K562 (cell line): ENCODE results near the gene ZNF385C. TPM values are rescaled to one million over a fixed set of nuclear protein-coding genes. Genes with fewer than 3 reads are reported as not detected.

Experiments used
- ATAC-seq: fragments of 200-7000 bp; cut with Tn5 transposase; 3 replicates; pipeline ENCODE4 v1.9.1; 2020; ENCODE audit warnings: moderate library complexity
- BruUV-seq: library from RNA; stranded (reverse); fragments of 400-500 nt; replicated peaks from 2 replicates; lab custom pipeline; 2021; lab: Mats Ljungman, UMichigan
- CTCF ChIA-PET: fragments of 300-600 bp; formaldehyde crosslinking; extraction: SDS; loops from one replicate; lab custom pipeline; 2021; ENCODE audit warnings: low intra/inter-chr PET ratio; lab: Yijun Ruan, JAX
- POLR2A ChIA-PET: fragments of 300-600, 350-650 bp; sonication (Branson Sonifier 250); formaldehyde crosslinking; extraction: SDS; loops from one replicate; lab custom pipeline; 2021; ENCODE audit warnings: antibody characterized with exemption, inconsistent platforms; lab: Yijun Ruan, JAX
- DNase-seq, 4 experiments: peaks; one replicate each; pipeline versions ENCODE4 v3.0.0 to v3.0.0-alpha.2; 2011 to 2018; ENCODE audit warnings: low spot score in 3 of 4, mixed read lengths in 3 of 4; ENCODE audit errors: extremely low read depth in 1 of 4
- FAIRE-seq: peaks from 2 replicates; lab custom pipeline; 2011; peaks lifted over from hg19 to GRCh38; lab: Jason Lieb, UNC
- H2AFZ ChIP-seq: 2 replicates; pipeline ENCODE4 v1.6.0; 2011; ENCODE audit warnings: low read depth, low read length, control low read depth, inconsistent platforms
- H3K27ac ChIP-seq: fragments of 200-600 bp; 3 replicates; pipeline ENCODE4 v1.8.0; 2011; ENCODE audit warnings: low read depth, mild to moderate bottlenecking, control low read depth, inconsistent platforms, low read length, moderate library complexity, mixed read lengths; ENCODE audit errors: extremely low read depth
- H3K27me3 ChIP-seq, 2 experiments: fragments of 300-600 bp in 1 of 2; 2 replicates in 1 of 2; 3 replicates in 1 of 2; pipeline versions ENCODE4 v1.6.0 to v1.8.0; 2011; ENCODE audit warnings: inconsistent platforms in 2 of 2, low read length in 2 of 2, mild to moderate bottlenecking in 1 of 2, mixed read lengths in 1 of 2, moderate library complexity in 1 of 2; ENCODE audit not compliant: control insufficient read depth in 2 of 2, insufficient read depth in 2 of 2
- H3K36me3 ChIP-seq: fragments of 300-600 bp; 3 replicates; pipeline ENCODE4 v1.8.0; 2011; ENCODE audit warnings: mild to moderate bottlenecking, low read length, inconsistent platforms; ENCODE audit not compliant: control insufficient read depth, insufficient read depth
- H3K4me1 ChIP-seq, 2 experiments: fragments of 200-600 bp in 1 of 2; replicated peaks in 1 of 2; 2 replicates in 1 of 2; 3 replicates in 1 of 2; pipeline versions ENCODE4 v1.5.1 to v1.8.0; 2011; ENCODE audit warnings: inconsistent platforms in 2 of 2, low read length in 2 of 2, mild to moderate bottlenecking in 1 of 2, mixed read lengths in 1 of 2, moderate library complexity in 1 of 2; ENCODE audit not compliant: control insufficient read depth in 2 of 2, insufficient read depth in 2 of 2
- H3K4me2 ChIP-seq: 2 replicates; pipeline ENCODE4 v1.6.1; 2011; ENCODE audit warnings: low read length, control low read depth, inconsistent platforms, mixed read lengths; ENCODE audit not compliant: insufficient read depth
- H3K4me3 ChIP-seq: fragments of 200-600 bp; sonication (generic), shearing (Covaris generic); 2 replicates; pipeline ENCODE4 v1.5.1; 2016; ENCODE audit warnings: control low read depth, inconsistent platforms
- H3K79me2 ChIP-seq: fragments of 200-600 bp; 3 replicates; pipeline ENCODE4 v1.8.0; 2011; ENCODE audit warnings: low read length, inconsistent platforms; ENCODE audit not compliant: control insufficient read depth, insufficient read depth
- H3K9ac ChIP-seq, 2 experiments: 2 replicates each; pipeline versions ENCODE4 v1.6.0 to v1.6.1; 2011; ENCODE audit warnings: low read depth in 2 of 2, low read length in 2 of 2, control low read depth in 1 of 2, inconsistent platforms in 1 of 2, mild to moderate bottlenecking in 1 of 2, mixed read lengths in 1 of 2; ENCODE audit not compliant: insufficient read depth in 1 of 2
- H3K9me1 ChIP-seq: one replicate; pipeline ENCODE4 v1.6.0; 2011; ENCODE audit warnings: inconsistent platforms, mild to moderate bottlenecking, low read length, moderate library complexity; ENCODE audit not compliant: control insufficient read depth, insufficient read depth
- H3K9me3 ChIP-seq: replicated peaks from 2 replicates; pipeline ENCODE4 v1.5.1; 2011; ENCODE audit warnings: low read depth, low read length, inconsistent platforms; ENCODE audit not compliant: control insufficient read depth, insufficient read depth
- H4K20me1 ChIP-seq: replicated peaks from 2 replicates; pipeline ENCODE4 v1.6.1; 2011; ENCODE audit warnings: low read length, inconsistent platforms, mixed read lengths; ENCODE audit not compliant: control insufficient read depth, insufficient read depth
- CBX5 ChIP-seq: IDR thresholded peaks from 2 replicates; pipeline ENCODE4 v1.6.1; 2014; ENCODE audit warnings: low read depth, borderline replicate concordance
- FOXP4 ChIP-seq: sonication (generic); formaldehyde crosslinking; IDR thresholded peaks from 2 replicates; pipeline ENCODE4 v1.8.0; 2022; ENCODE audit warnings: mild to moderate bottlenecking, missing genetic modification reagents, borderline replicate concordance
- HMGN3 ChIP-seq: IDR thresholded peaks from 2 replicates; pipeline ENCODE4 v1.6.1; 2011; ENCODE audit warnings: borderline replicate concordance, low read depth, mild to moderate bottlenecking, mixed read lengths, low read length; ENCODE audit not compliant: insufficient read length; ENCODE audit errors: extremely low read depth
- KLF16 ChIP-seq: IDR thresholded peaks from 2 replicates; pipeline ENCODE4 v1.6.1; 2016; ENCODE audit warnings: antibody characterized with exemption
- NUFIP1 ChIP-seq: fragments of 450-650 bp; IDR thresholded peaks from 2 replicates; pipeline ENCODE4 v1.6.1; 2018; ENCODE audit not compliant: partially characterized antibody
- PCBP1 ChIP-seq: fragments of 200-400 bp; formaldehyde crosslinking; IDR thresholded peaks from 2 replicates; pipeline ENCODE4 v1.6.1; 2018; ENCODE audit warnings: mild to moderate bottlenecking, low read depth, low read length; ENCODE audit not compliant: poor library complexity, severe bottlenecking
- SMAD2 ChIP-seq: fragments of 150-350 bp; IDR thresholded peaks from 2 replicates; pipeline ENCODE4 v1.6.1; 2014; ENCODE audit warnings: low read depth, mild to moderate bottlenecking, low read length
- TRIM25 ChIP-seq: fragments of 450-650 bp; IDR thresholded peaks from 2 replicates; pipeline ENCODE4 v1.7.0; 2016; ENCODE audit warnings: borderline replicate concordance
- ZFP91 ChIP-seq: sonication (generic); formaldehyde crosslinking; IDR thresholded peaks from 2 replicates; pipeline ENCODE4 v1.8.0; 2022; ENCODE audit warnings: mild to moderate bottlenecking, missing genetic modification reagents
- WGBS: fragments of 100-300 bp; shearing (Covaris generic); methylation state at CpG from one replicate; pipeline ENCODE4 v1.1.6; 2016; ENCODE audit warnings: low coverage, mixed read lengths; ENCODE audit not compliant: insufficient coverage; ENCODE audit errors: missing lambda C conversion rate; 5-methylcytosine and 5-hydroxymethylcytosine counted together
- in situ Hi-C: fragments of 300-500 bp; cut with MboI; formaldehyde crosslinking; loops from 4 replicates; pipeline ENCODE4 v1.15.0; 2018; ENCODE audit warnings: inconsistent platforms, mixed read lengths
- intact Hi-C: fragments of 100-400 bp; cut with micrococcal nuclease; formaldehyde crosslinking; loops from 2 replicates; pipeline ENCODE4 v1.14.2; 2022
- polyA plus RNA-seq, 8 experiments: library from polyadenylated mRNA; depleted of rRNA in 4 of 8; stranded (reverse) in 5 of 8; unstranded in 3 of 8; fragments of >200 nt; fragmentation: Nextera tagmentation in 2 of 8; fragmentation: Illumina TruSeq in 1 of 8; extraction: Ambion mirVana in 2 of 8; extraction: Trizol in 1 of 8; gene quantifications; 2 replicates each; pipeline versions ENCODE4 v1.2.1 to v1.2.3, GENCODE V29; 2011 to 2014; ENCODE audit warnings: inconsistent platforms in 1 of 8, missing spikeins in 1 of 8
- total RNA-seq, 7 experiments: library from RNA; depleted of rRNA in 6 of 7; stranded (reverse); fragments of >200 nt in 6 of 7; fragmentation: Illumina TruSeq in 2 of 7; extraction: Trizol in 2 of 7; gene quantifications; 2 replicates each; pipeline versions ENCODE4 v1.2.1 to v1.2.3, GENCODE V29; 2011 to 2021; ENCODE audit warnings: low replicate concordance in 1 of 7

Gene ZNF385C
- total and polyA plus RNA-seq, 9 of the 15 experiments (the other 6 are each of a cell fraction or from before 2014, with no cell fraction given), result 0.03 to 0.35 (median 0.18) TPM; not detected in 1

- no peak for TF ChIP-seq NUFIP1
- no peak for TF ChIP-seq CBX5
- TF ChIP-seq SMAD2, result no peak
- TF ChIP-seq TRIM25, result no peak
- TF ChIP-seq HMGN3, result no peak
- no peak for TF ChIP-seq ZFP91 (CRISPR knock-in tag)
- no peak for TF ChIP-seq FOXP4 (CRISPR knock-in tag)
- no peak for TF ChIP-seq KLF16
- no peak for TF ChIP-seq PCBP1
Measured at GRCh38 chr17:42125565-42125964, 27.3 kb upstream of the ZNF385C start.

More at GRCh38 chr17:42125565-42125964, 27.3 kb upstream of the ZNF385C start:
- H3K9me1 ChIP-seq, result peaks cover 3% of the 10 kb centered on the region
- DNase-seq (no peak), ATAC-seq (no peak), FAIRE-seq (no peak)
- no peak overlapping the region for H3K4me3 ChIP-seq
- intact Hi-C loops (no loop called here), in situ Hi-C loops (no loop called here)
- H2AFZ ChIP-seq, result no peak overlapping the region
- no peak overlapping the region for H3K9ac ChIP-seq
- 92% methylated on average over 10 of the region's 12 CpGs for WGBS
- H3K4me1 ChIP-seq, result peaks cover 6 to 24% of the 10 kb centered on the region in 2 experiments; a peak in 4 of 5 replicates
- CTCF ChIA-PET, result no interaction called here
- H3K4me2 ChIP-seq, result no peak overlapping the region
- peaks cover 64% of the 10 kb centered on the region for H3K36me3 ChIP-seq
- H3K27ac ChIP-seq, result no peak overlapping the region
- H3K27me3 ChIP-seq, result no peaks in the 10 kb centered on the region
- H4K20me1 ChIP-seq, result no peaks in the 10 kb centered on the region
- no TSS peak for BruUV-seq
- H3K9me3 ChIP-seq, result no peaks in the 10 kb centered on the region
- peaks cover 5% of the 10 kb centered on the region for H3K79me2 ChIP-seq
- POLR2A ChIA-PET, result interaction anchor here (1.2 to 1.4 kb wide), 3 partner anchors 12 to 167 kb away, joined by 3 to 4 read pairs (median 4); no protein-coding TSS in a partner anchor
